Suppressor macrophage (primary cell): ENCODE results near the gene SF3A2.

Source experiments
- DNase-seq, 4 experiments: peaks; one replicate each; pipeline ENCODE4 v3.0.0-alpha.2; 2020 to 2022

The SF3A2 gene

DNA sequence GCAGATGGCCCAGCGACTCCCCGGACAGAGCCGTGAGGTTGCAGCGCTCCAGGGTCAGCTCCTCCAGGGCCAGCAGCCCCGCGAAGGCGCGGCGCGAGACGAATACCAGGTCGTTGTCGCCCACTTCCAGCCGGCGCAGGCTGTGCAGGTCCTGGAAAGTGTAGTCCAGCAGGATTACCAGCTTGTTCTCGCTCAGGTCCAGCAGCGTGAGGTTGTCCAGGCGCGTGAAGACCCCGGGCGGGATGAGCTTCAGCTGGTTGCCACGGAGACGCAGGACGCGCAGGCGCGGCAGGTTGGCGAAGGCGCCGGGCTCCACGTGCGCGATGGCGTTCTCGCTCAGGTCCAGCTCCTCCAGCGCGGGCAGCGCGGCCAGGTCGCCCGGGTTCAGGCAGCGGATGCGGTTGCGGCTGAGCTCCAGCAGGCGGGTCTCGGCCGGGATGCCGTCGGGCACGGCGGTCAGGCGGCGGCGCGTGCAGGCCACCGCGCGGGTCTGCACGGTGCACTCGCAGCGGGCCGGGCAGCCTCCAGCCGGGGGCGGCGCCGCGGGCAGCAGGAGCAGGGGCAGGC, 54.6 kb downstream of the SF3A2 start:
- no peak for DNase-seq

DNA sequence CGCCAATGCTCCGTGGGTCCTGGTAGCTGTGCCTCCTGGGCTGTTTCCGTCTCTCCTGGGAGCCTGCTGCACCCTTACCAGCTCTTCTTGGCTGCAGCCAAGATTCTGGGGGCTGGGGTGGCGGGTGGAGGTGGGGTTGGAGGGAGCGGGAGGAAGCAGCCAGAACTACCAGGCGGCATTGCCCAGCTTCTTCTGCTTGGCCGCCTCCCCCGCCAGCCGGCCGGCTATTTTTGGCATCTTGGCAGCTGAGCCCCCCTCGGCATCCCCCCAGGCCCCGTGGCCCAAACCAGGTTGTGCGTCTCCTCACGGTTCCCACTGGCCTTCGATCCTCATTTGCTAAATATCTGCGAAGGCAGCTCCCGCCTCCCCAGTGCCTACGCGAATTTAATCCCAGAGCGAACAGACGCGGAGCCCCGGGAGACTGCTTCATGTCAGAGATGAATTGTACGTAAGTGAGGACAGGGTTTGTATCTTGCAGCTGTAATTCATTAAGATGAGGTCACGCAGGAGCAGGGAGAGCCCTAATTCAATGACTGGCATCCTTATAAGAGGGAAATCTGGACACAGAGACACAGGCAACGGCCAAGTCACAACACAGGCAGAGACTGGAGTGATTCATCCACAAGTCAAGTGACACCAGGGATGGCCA, 58.2 kb downstream of the SF3A2 start:
- DNase-seq, result no peak

DNA sequence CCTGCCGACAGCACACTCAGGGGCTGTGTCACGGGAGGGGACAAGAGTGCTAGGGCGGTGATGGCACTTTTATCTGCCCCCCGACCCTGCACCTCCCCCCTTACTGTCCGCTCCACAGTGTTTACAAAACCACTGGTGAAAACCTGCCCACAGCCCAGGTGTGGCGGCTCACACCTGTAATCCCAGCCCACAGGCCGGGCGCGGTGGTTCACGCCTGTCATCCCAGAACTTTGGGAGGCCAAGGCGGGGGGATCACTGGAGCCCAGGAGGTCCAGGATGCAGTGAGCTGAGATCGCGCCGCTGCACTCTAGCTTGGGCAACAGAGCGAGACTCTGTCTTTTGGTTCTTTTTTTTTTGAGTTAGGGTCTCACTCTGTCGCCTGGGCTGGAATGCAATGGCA, 59.5 kb downstream of the SF3A2 start:
- no peak for DNase-seq
